NAMALWA (cell line): Measurements from ENCODE around the gene CPNE4.

Experiments
- DNase-seq: peaks from one replicate; pipeline ENCODE4 v3.0.0-alpha.2; 2015; ENCODE audit warnings: low spot score

The CPNE4 gene

DNA sequence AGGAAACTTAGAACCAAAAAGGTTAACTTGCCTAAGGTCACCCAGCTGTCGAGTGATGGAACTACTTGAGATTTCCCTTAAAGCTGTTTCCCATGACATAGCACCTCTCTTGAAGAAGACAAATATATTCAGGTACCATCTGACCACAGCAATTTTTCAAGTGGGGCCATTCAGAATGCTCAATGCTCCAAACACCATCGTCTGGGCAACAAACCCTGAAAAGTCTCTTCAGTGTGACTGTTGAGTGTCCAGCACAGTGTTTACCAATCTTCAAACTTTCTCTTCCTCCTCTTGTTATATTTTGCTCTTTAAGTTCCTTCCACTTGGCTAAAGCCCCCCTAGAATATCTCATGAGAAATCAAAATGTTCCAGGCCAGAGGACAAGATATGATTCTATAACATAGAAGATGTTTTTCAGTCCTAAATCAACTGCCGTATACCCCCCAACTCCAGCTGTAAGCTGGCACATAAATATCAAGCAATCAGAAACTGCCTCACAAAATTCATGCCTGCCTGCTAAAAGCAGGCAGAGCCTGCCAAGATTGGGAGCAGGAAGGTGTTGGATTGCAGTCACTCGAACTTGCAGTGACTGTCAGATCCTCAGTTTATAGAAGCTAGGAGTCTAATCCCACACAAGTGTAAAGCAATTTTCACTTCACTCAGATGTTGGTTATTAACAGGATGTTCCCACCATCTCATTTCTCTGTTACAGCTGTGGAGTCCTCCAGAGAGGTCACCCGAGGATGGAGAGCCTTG is 301.6 kb downstream of the CPNE4 start:
- DNase-seq, result no peak

- DNase-seq, result no peak
Measured at GRCh38 chr3:131731709-131732108, 303.1 kb downstream of the CPNE4 start.

GRCh38 chr3:131730581-131730980 is 304.2 kb downstream of the CPNE4 start:
- no peak for DNase-seq

DNA sequence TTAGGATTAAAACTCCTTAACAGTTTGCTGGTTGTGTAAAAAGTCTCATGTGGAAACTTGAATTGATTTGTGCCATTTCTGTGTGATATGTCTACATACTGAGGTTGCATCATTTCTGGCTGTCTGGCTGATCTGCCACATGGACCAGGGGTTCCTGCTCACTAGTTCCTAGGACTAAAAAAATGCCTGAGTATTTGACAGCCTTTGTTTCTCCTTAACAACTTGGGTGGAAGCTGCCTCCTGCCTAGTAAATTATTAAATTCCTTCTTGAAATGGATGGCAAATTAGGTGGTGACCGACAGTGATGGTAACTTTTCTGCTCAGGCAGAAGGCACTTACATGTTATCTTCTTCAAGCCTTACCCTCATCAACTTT is 305.2 kb downstream of the CPNE4 start:
- DNase-seq, result no peak

GRCh38 chr3:131728898-131729642 is 305.7 kb downstream of the CPNE4 start:
- DNase-seq, result no peak

DNA sequence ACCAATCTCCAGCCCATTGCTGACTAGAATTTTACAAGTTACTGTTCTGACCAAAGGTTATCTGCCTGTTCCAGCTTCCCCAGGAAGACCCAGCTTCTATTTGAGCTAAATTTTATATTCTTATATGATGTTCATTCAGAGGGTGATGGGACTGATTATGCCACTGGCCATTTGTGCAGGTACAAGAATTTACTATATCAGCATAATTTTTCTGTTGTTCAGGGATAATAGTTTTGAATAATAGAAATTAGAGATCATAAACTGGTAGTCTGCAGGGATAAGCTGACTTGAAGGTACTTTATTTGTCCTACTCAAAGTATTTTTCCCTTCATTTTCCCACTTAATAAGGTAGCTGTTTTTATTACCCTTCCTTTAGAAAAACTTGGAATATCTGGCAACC is 309.4 kb downstream of the CPNE4 start:
- no peak for DNase-seq

DNA sequence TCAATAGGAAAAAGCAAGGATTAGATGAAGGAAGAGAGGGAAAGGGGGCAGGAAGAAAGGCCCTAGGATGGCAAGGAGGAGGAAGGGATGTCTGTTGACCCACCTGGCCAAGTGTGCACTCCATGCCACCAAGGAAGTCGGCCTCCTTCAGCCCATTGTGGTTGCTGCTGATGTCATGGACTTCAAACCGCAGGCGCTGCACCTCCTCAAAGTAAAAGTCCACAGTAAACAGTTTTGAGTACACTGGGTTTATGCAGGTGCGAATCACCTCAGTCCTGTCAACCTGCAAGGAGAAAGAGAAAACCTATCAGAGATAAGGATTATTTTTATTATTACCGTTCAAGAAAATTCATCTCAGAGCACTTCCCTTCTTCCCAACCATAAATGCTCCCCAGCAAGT is 311.5 kb downstream of the CPNE4 start:
- no peak for DNase-seq

DNA sequence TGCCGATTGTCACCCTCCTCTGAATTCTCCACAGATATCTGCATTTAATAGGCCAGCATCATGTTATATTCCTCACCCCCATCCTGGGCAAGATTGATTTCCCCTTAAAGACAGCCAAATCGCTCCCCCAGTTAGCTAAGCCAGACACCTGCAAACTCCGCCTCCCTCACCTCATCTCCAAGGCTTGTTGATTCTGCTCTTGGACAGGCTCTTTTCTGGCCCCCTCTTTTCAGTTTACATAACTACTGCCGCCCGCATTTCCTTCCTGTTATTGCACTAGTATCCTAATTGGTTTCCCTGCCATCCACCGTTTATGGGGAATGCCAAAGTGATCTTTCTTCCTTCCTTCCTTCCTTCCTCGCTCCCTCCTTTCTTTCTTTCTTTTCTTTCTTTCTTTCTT is 317.3 kb downstream of the CPNE4 start:
- no peak for DNase-seq

DNA sequence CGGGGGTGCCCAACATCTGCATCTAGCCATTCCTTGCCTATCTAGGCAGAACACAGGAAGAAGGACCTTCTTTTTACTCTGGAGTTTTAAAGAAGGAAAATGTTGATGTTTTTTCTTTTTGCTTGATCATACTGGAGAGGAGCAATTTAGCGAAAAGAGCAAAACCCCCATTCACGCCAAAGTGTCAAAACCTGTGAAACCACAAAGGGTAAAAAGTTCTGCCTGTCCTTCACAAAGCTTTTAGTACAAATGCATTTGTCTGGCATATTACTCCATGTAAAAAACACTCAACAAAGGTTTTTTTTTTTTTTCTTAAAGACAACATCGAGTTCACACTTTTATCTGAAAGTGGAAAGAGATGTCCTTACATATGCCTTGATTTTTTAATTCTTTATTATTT is 317.9 kb downstream of the CPNE4 start:
- DNase-seq, result no peak

- no peak for DNase-seq
Measured at GRCh38 chr3:131716007-131716406, 318.8 kb downstream of the CPNE4 start.

GRCh38 chr3:131714585-131715220 is 320.1 kb downstream of the CPNE4 start:
- DNase-seq, result no peak

- no peak for DNase-seq
Measured at GRCh38 chr3:131713416-131714123, 321.2 kb downstream of the CPNE4 start.

DNA sequence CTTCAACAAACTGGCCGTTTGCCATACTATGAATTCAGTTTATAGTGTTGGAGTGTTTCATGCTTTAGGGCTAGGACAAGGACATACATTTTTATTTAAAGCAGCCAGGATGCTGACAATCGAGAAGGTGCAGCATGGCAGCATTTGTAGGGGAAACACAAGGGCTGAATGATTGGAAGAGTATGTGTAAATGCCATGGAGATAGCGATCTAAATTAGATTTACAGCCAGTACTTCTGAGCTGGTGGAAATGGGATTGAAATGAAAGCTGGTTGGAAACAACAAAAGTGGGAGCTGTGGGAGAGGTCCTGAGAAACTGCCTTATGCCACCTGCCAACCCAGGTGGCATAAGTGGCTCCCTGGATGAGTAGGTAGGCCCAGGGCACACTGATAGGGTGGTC is 322.2 kb downstream of the CPNE4 start:
- no peak for DNase-seq

DNA sequence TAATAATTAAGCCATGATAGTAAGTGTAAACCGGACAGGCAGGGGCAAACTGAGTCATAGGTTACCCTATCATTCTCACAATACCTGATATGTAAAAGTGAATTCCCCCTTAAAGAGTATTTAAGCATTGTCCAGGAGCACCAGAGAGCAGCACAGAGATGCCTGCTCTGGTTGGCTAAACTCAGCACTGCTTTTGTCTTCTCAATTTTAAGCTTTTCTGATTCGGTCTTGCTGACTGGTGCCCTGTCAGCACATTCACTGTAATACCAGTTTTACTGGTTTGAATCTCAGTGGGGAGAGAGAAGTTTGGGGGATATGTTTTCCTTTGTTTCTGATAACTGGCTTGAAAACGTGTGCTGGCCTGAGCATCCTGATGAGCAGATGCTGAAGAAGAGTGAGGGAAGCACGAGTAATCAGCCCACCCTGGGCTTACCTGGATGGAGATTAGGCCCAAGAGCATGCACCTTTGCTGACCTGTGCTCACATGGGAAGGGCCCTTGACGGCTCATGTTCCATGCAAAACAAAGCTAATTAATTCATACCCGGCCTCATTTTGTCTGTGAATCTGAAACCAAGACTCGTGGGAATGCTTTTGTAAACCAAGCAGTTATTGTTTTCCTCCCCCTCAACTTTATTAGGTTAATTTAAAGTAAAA is 323.6 kb downstream of the CPNE4 start:
- no peak for DNase-seq

DNA sequence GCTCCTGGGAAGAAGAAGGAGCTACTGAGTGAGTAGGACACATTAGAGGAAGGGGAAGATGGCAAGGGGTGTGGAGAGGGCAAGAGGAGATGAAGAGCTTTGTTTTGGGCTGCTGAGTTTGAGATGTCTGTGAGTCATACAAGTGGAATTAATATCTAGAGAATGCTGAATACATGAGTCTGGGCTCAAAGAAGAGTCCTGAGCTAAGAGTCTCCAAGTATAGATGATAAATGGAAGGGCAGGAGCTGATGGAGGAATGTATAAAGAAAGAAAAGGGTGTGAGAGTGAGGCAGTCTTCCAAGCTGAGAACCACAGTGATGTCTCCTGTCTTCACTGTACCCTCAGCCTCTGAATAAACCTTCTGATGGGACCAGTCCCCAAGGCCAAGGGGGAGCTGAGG is 326.6 kb downstream of the CPNE4 start:
- no peak for DNase-seq

DNA sequence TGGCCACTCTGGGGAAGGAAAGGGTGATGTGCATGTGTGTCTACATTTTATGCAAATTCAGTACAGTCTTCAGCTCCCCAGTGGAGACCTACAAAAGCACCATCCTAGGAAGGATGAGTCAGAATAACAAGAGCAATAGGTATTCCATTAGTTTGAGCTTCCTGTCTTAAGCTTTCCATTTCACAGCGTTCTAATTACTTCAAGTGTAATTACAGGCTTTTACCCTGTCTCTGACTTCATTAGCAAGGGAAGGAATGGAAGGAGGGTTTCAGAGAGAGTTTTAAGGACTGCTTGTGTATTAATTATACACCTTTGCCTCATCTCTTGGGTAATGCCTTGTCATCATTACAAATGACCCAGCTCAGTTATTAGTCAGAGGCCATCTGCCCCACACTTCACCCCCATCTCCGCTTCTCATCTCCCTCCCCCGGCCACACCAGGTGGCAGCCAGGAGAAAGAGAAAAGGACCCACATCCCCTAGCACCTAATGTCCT is 329.2 kb downstream of the CPNE4 start:
- no peak for DNase-seq

- no peak for DNase-seq
Measured at GRCh38 chr3:131705099-131705498, 329.7 kb downstream of the CPNE4 start.

DNA sequence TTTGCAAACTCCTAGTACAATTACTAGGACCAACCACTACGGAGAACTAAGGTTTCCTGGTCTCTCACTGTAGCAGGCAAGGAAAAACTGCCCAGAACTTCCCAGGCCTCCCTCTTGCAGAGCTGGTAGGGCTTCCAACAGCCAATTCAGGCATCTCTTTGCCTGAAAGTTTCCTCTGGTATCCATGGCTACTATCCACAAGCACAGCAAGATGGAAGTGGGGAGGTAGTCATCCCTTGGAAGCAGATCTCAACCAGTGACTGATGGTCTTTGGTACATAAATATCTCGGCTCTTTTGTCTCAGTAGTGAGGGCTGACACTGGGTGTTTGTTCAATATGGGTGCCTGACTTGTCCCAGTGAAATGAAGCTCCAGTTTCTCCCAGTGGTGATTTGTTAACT is 330.7 kb downstream of the CPNE4 start:
- DNase-seq, result no peak

GRCh38 chr3:131702146-131702545 is 332.7 kb downstream of the CPNE4 start:
- DNase-seq, result no peak

DNA sequence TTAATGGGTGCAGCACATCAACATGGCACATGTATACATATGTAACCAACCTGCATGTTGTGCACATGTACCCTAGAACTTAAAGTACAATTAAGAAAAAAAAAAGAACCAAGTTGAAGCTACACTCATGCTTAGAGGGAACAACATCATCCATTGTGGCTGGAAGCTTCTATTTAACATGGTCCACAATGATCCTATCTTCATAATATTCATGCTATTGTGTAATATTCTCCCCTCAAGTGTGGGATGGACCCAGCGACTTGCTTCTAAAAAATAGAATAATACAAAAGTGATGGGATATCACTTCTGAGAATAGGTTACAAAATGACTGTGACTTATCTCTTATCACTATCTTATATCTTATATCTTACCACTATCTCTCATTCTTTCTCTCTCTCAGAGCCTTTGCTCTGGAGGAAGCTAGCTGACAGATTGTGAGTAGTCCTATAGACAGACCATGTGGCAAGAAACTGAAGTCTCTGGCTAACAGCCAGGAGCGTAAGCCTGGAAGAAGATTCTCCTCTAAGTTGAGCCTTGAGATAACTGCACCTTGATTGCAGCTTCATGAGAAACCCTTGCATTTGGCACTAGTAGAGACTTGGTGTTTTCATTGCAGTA is 333.6 kb downstream of the CPNE4 start:
- no peak for DNase-seq

GRCh38 chr3:131699001-131699400 is 335.8 kb downstream of the CPNE4 start:
- DNase-seq, result no peak
